ENCODE data around the gene KRT32.

DNA sequence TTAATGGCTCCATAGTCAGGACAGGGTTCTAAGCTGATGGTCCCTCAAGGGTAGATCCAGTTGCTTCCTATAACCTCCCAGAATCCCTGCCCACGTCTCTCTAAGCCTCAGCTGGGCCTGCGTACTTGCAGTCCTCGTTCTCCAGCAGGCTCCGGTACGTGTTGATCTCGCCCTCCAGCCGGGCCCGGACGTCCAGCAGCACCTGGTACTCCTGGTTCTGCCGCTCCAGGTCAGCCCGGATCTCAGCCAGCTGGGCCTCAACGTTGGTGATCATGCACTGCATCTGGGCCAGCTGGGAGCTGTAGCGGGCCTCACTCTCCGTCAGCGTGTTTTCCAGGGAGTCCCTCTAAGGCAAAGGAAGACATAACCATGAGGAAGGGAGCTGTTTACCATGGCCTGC is 4.5 kb downstream of the KRT32 start:
- TF ChIP-seq, protein P1, sequence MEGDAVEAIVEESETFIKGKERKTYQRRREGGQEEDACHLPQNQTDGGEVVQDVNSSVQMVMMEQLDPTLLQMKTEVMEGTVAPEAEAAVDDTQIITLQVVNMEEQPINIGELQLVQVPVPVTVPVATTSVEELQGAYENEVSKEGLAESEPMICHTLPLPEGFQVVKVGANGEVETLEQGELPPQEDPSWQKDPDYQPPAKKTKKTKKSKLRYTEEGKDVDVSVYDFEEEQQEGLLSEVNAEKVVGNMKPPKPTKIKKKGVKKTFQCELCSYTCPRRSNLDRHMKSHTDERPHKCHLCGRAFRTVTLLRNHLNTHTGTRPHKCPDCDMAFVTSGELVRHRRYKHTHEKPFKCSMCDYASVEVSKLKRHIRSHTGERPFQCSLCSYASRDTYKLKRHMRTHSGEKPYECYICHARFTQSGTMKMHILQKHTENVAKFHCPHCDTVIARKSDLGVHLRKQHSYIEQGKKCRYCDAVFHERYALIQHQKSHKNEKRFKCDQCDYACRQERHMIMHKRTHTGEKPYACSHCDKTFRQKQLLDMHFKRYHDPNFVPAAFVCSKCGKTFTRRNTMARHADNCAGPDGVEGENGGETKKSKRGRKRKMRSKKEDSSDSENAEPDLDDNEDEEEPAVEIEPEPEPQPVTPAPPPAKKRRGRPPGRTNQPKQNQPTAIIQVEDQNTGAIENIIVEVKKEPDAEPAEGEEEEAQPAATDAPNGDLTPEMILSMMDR (IDR thresholded peaks at IDR 0.05 in 2 of 3, conservative IDR thresholded peaks at IDR 0.05 in 1 of 3; ENCODE audit: borderline replicate concordance in 1 of 3, insufficient read depth in 1 of 3, low read depth in 2 of 3, low read length in 2 of 3): no peak
- TF ChIP-seq RAD21 (IDR thresholded peaks at IDR 0.05; ENCODE audit: low read depth) (no peak), EZH2 (IDR thresholded peaks at IDR 0.05) (no peak), POLR2A (IDR thresholded peaks at IDR 0.05; ENCODE audit: borderline replicate concordance, extremely low read depth, insufficient read depth, insufficient read length) (no peak), CEBPB (IDR thresholded peaks at IDR 0.05; ENCODE audit: low read depth) (no peak), SRF (IDR thresholded peaks at IDR 0.05; ENCODE audit: low read depth) (no peak), YY1 (IDR thresholded peaks at IDR 0.05; ENCODE audit: extremely low read depth, insufficient replicate concordance, low read depth, low read length) (no peak), POLR2AphosphoS5 (IDR thresholded peaks at IDR 0.05; ENCODE audit: low read depth, low read length) (no peak), ELF1 (IDR thresholded peaks at IDR 0.05; ENCODE audit: borderline replicate concordance, low read depth) (no peak), ZNF274 (IDR thresholded peaks at IDR 0.05; ENCODE audit: low read depth, low read length) (no peak)
- TF ChIP-seq, protein P2, sequence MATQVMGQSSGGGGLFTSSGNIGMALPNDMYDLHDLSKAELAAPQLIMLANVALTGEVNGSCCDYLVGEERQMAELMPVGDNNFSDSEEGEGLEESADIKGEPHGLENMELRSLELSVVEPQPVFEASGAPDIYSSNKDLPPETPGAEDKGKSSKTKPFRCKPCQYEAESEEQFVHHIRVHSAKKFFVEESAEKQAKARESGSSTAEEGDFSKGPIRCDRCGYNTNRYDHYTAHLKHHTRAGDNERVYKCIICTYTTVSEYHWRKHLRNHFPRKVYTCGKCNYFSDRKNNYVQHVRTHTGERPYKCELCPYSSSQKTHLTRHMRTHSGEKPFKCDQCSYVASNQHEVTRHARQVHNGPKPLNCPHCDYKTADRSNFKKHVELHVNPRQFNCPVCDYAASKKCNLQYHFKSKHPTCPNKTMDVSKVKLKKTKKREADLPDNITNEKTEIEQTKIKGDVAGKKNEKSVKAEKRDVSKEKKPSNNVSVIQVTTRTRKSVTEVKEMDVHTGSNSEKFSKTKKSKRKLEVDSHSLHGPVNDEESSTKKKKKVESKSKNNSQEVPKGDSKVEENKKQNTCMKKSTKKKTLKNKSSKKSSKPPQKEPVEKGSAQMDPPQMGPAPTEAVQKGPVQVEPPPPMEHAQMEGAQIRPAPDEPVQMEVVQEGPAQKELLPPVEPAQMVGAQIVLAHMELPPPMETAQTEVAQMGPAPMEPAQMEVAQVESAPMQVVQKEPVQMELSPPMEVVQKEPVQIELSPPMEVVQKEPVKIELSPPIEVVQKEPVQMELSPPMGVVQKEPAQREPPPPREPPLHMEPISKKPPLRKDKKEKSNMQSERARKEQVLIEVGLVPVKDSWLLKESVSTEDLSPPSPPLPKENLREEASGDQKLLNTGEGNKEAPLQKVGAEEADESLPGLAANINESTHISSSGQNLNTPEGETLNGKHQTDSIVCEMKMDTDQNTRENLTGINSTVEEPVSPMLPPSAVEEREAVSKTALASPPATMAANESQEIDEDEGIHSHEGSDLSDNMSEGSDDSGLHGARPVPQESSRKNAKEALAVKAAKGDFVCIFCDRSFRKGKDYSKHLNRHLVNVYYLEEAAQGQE (IDR thresholded peaks at IDR 0.05; ENCODE audit: low read depth): no peak
- TF ChIP-seq, protein P3, sequence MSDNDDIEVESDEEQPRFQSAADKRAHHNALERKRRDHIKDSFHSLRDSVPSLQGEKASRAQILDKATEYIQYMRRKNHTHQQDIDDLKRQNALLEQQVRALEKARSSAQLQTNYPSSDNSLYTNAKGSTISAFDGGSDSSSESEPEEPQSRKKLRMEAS (IDR thresholded peaks at IDR 0.05): no peak
- TF ChIP-seq, protein P4, sequence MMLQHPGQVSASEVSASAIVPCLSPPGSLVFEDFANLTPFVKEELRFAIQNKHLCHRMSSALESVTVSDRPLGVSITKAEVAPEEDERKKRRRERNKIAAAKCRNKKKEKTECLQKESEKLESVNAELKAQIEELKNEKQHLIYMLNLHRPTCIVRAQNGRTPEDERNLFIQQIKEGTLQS (IDR thresholded peaks at IDR 0.05): no peak
